Activated naive CD8-positive, alpha-beta T cell treated with anti-CD3 and anti-CD28 coated beads, Interleukin-2, amount 50 U/mL, for 24 hours (primary cell): ENCODE results near the gene AZU1.

Experiments used
- ATAC-seq: fragments of 150-1000 bp; cut with Tn5 transposase; one replicate; pipeline ENCODE4 v1.10.0; 2021
- DNase-seq: peaks from one replicate; pipeline ENCODE4 v3.0.0; 2021
- H3K27ac Mint-ChIP-seq: one replicate; pipeline ENCODE4 v1.8.0; 2021; ENCODE audit warnings: mild to moderate bottlenecking, mixed read lengths
- H3K27me3 Mint-ChIP-seq: one replicate; pipeline ENCODE4 v1.8.0; 2021; ENCODE audit warnings: mixed read lengths
- H3K36me3 Mint-ChIP-seq: one replicate; pipeline ENCODE4 v1.8.0; 2021; ENCODE audit warnings: low read depth, mixed read lengths
- H3K4me1 Mint-ChIP-seq: one replicate; pipeline ENCODE4 v1.8.0; 2021; ENCODE audit warnings: mixed read lengths
- H3K4me3 Mint-ChIP-seq: one replicate; pipeline ENCODE4 v1.8.0; 2021; ENCODE audit warnings: mild to moderate bottlenecking, moderate library complexity, mixed read lengths
- H3K9me3 Mint-ChIP-seq: one replicate; pipeline ENCODE4 v1.8.0; 2021; ENCODE audit warnings: mixed read lengths

Gene AZU1

GRCh38 chr19:802498-803098 is 25.0 kb upstream of the AZU1 start:
- Mint-ChIP-seq H3K27ac (peak overlapping the region; percentile 82), H3K27me3 (no peaks in the 10 kb centered on the region), H3K4me3 (peak overlapping the region; percentile 50), H3K36me3 (peaks cover 65% of the 10 kb centered on the region), H3K9me3 (no peaks in the 10 kb centered on the region), H3K4me1 (peaks cover 43% of the 10 kb centered on the region)
- ATAC-seq = no peak
- DNase-seq = no peak

GRCh38 chr19:803099-803561 is 24.5 kb upstream of the AZU1 start:
- Mint-ChIP-seq H3K27ac (peak overlapping the region; percentile 71), H3K4me1 (peaks cover 46% of the 10 kb centered on the region), H3K27me3 (no peaks in the 10 kb centered on the region), H3K4me3 (no peak overlapping the region), H3K36me3 (peaks cover 70% of the 10 kb centered on the region), H3K9me3 (no peaks in the 10 kb centered on the region)
- no peak for ATAC-seq
- DNase-seq = no peak

- DNase-seq (no peak), ATAC-seq (no peak)
- no peaks in the 10 kb centered on the region for H3K27me3 Mint-ChIP-seq
- H3K4me1 Mint-ChIP-seq = peaks cover 45% of the 10 kb centered on the region
- H3K36me3 Mint-ChIP-seq = peaks cover 68% of the 10 kb centered on the region
- no peaks in the 10 kb centered on the region for H3K9me3 Mint-ChIP-seq
- no peak overlapping the region for H3K4me3 Mint-ChIP-seq
- peak overlapping the region; percentile 71 for H3K27ac Mint-ChIP-seq
These were observed 23.8 kb upstream of the AZU1 start for GRCh38 chr19:803686-804418.

GRCh38 chr19:804419-805165 is 23.0 kb upstream of the AZU1 start:
- Mint-ChIP-seq H3K4me1 (peaks cover 38% of the 10 kb centered on the region), H3K36me3 (peaks cover 65% of the 10 kb centered on the region), H3K27me3 (no peaks in the 10 kb centered on the region), H3K9me3 (no peaks in the 10 kb centered on the region), H3K27ac (no peak overlapping the region), H3K4me3 (no peak overlapping the region)
- ATAC-seq (no peak), DNase-seq (no peak)

- ATAC-seq = no peak
- H3K27ac Mint-ChIP-seq = peak overlapping the region; percentile 35
- DNase-seq = no peak
- peaks cover 34% of the 10 kb centered on the region for H3K4me1 Mint-ChIP-seq
- peaks cover 66% of the 10 kb centered on the region for H3K36me3 Mint-ChIP-seq
- no peaks in the 10 kb centered on the region for H3K27me3 Mint-ChIP-seq
- H3K4me3 Mint-ChIP-seq = no peak overlapping the region
- H3K9me3 Mint-ChIP-seq = no peaks in the 10 kb centered on the region
These were observed 22.5 kb upstream of the AZU1 start for GRCh38 chr19:805166-805551.

- Mint-ChIP-seq H3K36me3 (peaks cover 65% of the 10 kb centered on the region), H3K27ac (peak overlapping the region; percentile 35), H3K4me1 (peaks cover 28% of the 10 kb centered on the region), H3K27me3 (no peaks in the 10 kb centered on the region), H3K9me3 (no peaks in the 10 kb centered on the region), H3K4me3 (no peak overlapping the region)
- ATAC-seq (no peak), DNase-seq (no peak)
These were observed 21.8 kb upstream of the AZU1 start for GRCh38 chr19:805600-806550.

GRCh38 chr19:806815-807421 is 20.7 kb upstream of the AZU1 start:
- peak overlapping the region; percentile 48 for H3K27ac Mint-ChIP-seq
- H3K9me3 Mint-ChIP-seq = no peaks in the 10 kb centered on the region
- H3K4me3 Mint-ChIP-seq = no peak overlapping the region
- DNase-seq = no peak
- peaks cover 19% of the 10 kb centered on the region for H3K4me1 Mint-ChIP-seq
- no peaks in the 10 kb centered on the region for H3K27me3 Mint-ChIP-seq
- ATAC-seq = no peak
- peaks cover 65% of the 10 kb centered on the region for H3K36me3 Mint-ChIP-seq

- Mint-ChIP-seq H3K4me3 (no peak overlapping the region), H3K9me3 (no peaks in the 10 kb centered on the region), H3K27me3 (no peaks in the 10 kb centered on the region), H3K27ac (peak overlapping the region; percentile 2), H3K4me1 (peaks cover 11% of the 10 kb centered on the region), H3K36me3 (peaks cover 61% of the 10 kb centered on the region)
- no peak for ATAC-seq
- DNase-seq = no peak
These were observed 19.8 kb upstream of the AZU1 start for GRCh38 chr19:807627-808422.

GRCh38 chr19:808423-808775 is 19.2 kb upstream of the AZU1 start:
- H3K4me3 Mint-ChIP-seq = no peak overlapping the region
- H3K4me1 Mint-ChIP-seq = peaks cover 9% of the 10 kb centered on the region
- no peak overlapping the region for H3K27ac Mint-ChIP-seq
- H3K9me3 Mint-ChIP-seq = no peaks in the 10 kb centered on the region
- peaks cover 57% of the 10 kb centered on the region for H3K36me3 Mint-ChIP-seq
- H3K27me3 Mint-ChIP-seq = no peaks in the 10 kb centered on the region
- no peak for ATAC-seq
- no peak for DNase-seq

GRCh38 chr19:810077-810855 is 17.4 kb upstream of the AZU1 start:
- no peaks in the 10 kb centered on the region for H3K9me3 Mint-ChIP-seq
- H3K27ac Mint-ChIP-seq = peak overlapping the region; percentile 27
- DNase-seq (no peak), ATAC-seq (no peak)
- peaks cover 7% of the 10 kb centered on the region for H3K4me1 Mint-ChIP-seq
- H3K4me3 Mint-ChIP-seq = no peak overlapping the region
- peaks cover 55% of the 10 kb centered on the region for H3K36me3 Mint-ChIP-seq
- H3K27me3 Mint-ChIP-seq = no peaks in the 10 kb centered on the region

- Mint-ChIP-seq H3K9me3 (peaks cover 3% of the 10 kb centered on the region), H3K27me3 (no peaks in the 10 kb centered on the region), H3K4me3 (no peak overlapping the region), H3K27ac (no peak overlapping the region), H3K36me3 (peaks cover 56% of the 10 kb centered on the region), H3K4me1 (peaks cover 7% of the 10 kb centered on the region)
- no peak for ATAC-seq
- no peak for DNase-seq
These were observed 16.7 kb upstream of the AZU1 start for GRCh38 chr19:810883-811489.

- Mint-ChIP-seq H3K4me1 (peaks cover 7% of the 10 kb centered on the region), H3K9me3 (peaks cover 9% of the 10 kb centered on the region), H3K4me3 (peak overlapping the region; percentile 14), H3K27me3 (no peaks in the 10 kb centered on the region), H3K36me3 (peaks cover 60% of the 10 kb centered on the region), H3K27ac (no peak overlapping the region)
- no peak for ATAC-seq
- DNase-seq = no peak
These were observed 16.1 kb upstream of the AZU1 start for GRCh38 chr19:811506-812048.
